H9 (cell line): ENCODE data around the gene RBP2. TPM values are rescaled to one million over a fixed set of nuclear protein-coding genes. Genes with fewer than 3 reads are reported as not detected.

Experiments used
- DNase-seq: peaks from one replicate; pipeline ENCODE4 v3.0.0-alpha.2; 2017
- H2AFZ ChIP-seq: one replicate; pipeline ENCODE4 v1.6.1; 2013; ENCODE audit warnings: mild to moderate bottlenecking, low read length, control low read depth, moderate library complexity
- H2AK5ac ChIP-seq: 2 replicates; pipeline ENCODE4 v1.6.1; 2013; ENCODE audit warnings: low read length, control low read depth, mixed read lengths; ENCODE audit not compliant: insufficient read length
- H2BK120ac ChIP-seq: one replicate; pipeline ENCODE4 v1.6.1; 2013; ENCODE audit warnings: low read depth, mild to moderate bottlenecking, low read length, control low read depth, inconsistent platforms; ENCODE audit not compliant: poor library complexity, severe bottlenecking
- H2BK12ac ChIP-seq: 2 replicates; pipeline ENCODE4 v1.6.1; 2013; ENCODE audit warnings: low read length, control low read depth, mixed read lengths, low read depth; ENCODE audit not compliant: insufficient read length
- H2BK15ac ChIP-seq: 2 replicates; pipeline ENCODE4 v1.6.1; 2013; ENCODE audit warnings: low read depth, low read length, control low read depth
- H2BK20ac ChIP-seq: one replicate; pipeline ENCODE4 v1.6.1; 2013; ENCODE audit warnings: low read depth, mild to moderate bottlenecking, low read length, control low read depth, inconsistent platforms; ENCODE audit not compliant: poor library complexity, severe bottlenecking
- H2BK5ac ChIP-seq: 2 replicates; pipeline ENCODE4 v1.6.1; 2013; ENCODE audit warnings: low read length, control low read depth, mixed read lengths; ENCODE audit not compliant: insufficient read length
- H3K14ac ChIP-seq: 2 replicates; pipeline ENCODE4 v1.6.1; 2013; ENCODE audit warnings: low read length, control low read depth; ENCODE audit not compliant: insufficient read depth
- H3K18ac ChIP-seq: 2 replicates; pipeline ENCODE4 v1.6.1; 2013; ENCODE audit warnings: low read depth, mild to moderate bottlenecking, mixed read lengths, low read length, control low read depth; ENCODE audit not compliant: insufficient read length
- H3K23ac ChIP-seq: 2 replicates; pipeline ENCODE4 v1.6.1; 2013; ENCODE audit warnings: low read length, control low read depth, mixed read lengths, low read depth; ENCODE audit not compliant: insufficient read length
- H3K23me2 ChIP-seq: 2 replicates; pipeline ENCODE4 v1.6.1; 2013; ENCODE audit warnings: low read depth, mild to moderate bottlenecking, mixed read lengths, low read length, control low read depth; ENCODE audit not compliant: insufficient read length, poor library complexity, severe bottlenecking
- H3K27ac ChIP-seq: 2 replicates; pipeline ENCODE4 v1.5.1; 2013; ENCODE audit warnings: low read length, control low read depth, mixed read lengths, low read depth; ENCODE audit not compliant: insufficient read length
- H3K27me3 ChIP-seq: 2 replicates; pipeline ENCODE4 v1.6.1; 2013; ENCODE audit warnings: low read length, control low read depth, inconsistent platforms; ENCODE audit not compliant: insufficient read depth
- H3K4ac ChIP-seq: 2 replicates; pipeline ENCODE4 v1.6.1; 2013; ENCODE audit warnings: low read depth, mild to moderate bottlenecking, control low read depth, inconsistent platforms, low read length, moderate library complexity
- H3K4me1 ChIP-seq: 2 replicates; pipeline ENCODE4 v1.6.1; 2013; ENCODE audit warnings: low read length, control low read depth, inconsistent platforms; ENCODE audit not compliant: insufficient read depth
- H3K4me2 ChIP-seq: 2 replicates; pipeline ENCODE4 v1.6.1; 2013; ENCODE audit warnings: low read length, control low read depth, mixed read lengths; ENCODE audit not compliant: insufficient read length, insufficient read depth
- H3K56ac ChIP-seq: 2 replicates; pipeline ENCODE4 v1.6.1; 2013; ENCODE audit warnings: low read depth, mild to moderate bottlenecking, mixed read lengths, low read length, control low read depth; ENCODE audit not compliant: insufficient read length
- H3K79me1 ChIP-seq: 2 replicates; pipeline ENCODE4 v1.6.1; 2013; ENCODE audit warnings: low read depth, mild to moderate bottlenecking, moderate library complexity, low read length, control low read depth, inconsistent platforms; ENCODE audit not compliant: insufficient read depth, poor library complexity, severe bottlenecking
- H3K79me2 ChIP-seq: 2 replicates; pipeline ENCODE4 v1.6.1; 2013; ENCODE audit warnings: low read length, control low read depth, inconsistent platforms; ENCODE audit not compliant: insufficient read depth
- H3K9ac ChIP-seq: 2 replicates; pipeline ENCODE4 v1.6.1; 2013; ENCODE audit warnings: low read length, control low read depth, mixed read lengths; ENCODE audit not compliant: insufficient read length; ENCODE audit errors: extremely low read depth
- H3K9me3 ChIP-seq: one replicate; pipeline ENCODE4 v1.6.1; 2013; ENCODE audit warnings: low read depth, low read length, inconsistent platforms; ENCODE audit not compliant: control insufficient read depth
- H3T11ph ChIP-seq: one replicate; pipeline ENCODE4 v1.6.1; 2013; ENCODE audit warnings: mild to moderate bottlenecking, low read length, control low read depth, inconsistent platforms
- H4K20me1 ChIP-seq: one replicate; pipeline ENCODE4 v1.6.1; 2013; ENCODE audit not compliant: control insufficient read depth, insufficient read length, insufficient read depth
- H4K5ac ChIP-seq: 2 replicates; pipeline ENCODE4 v1.6.1; 2013; ENCODE audit warnings: low read depth, mild to moderate bottlenecking, mixed read lengths, low read length, control low read depth; ENCODE audit not compliant: insufficient read length
- H4K8ac ChIP-seq: replicated peaks from 2 replicates; pipeline ENCODE4 v1.6.1; 2013; ENCODE audit warnings: low read length, control low read depth, mixed read lengths, low read depth; ENCODE audit not compliant: insufficient read length
- H4K91ac ChIP-seq: 2 replicates; pipeline ENCODE4 v1.6.1; 2013; ENCODE audit warnings: low read depth, mild to moderate bottlenecking, moderate library complexity, mixed read lengths, low read length, control low read depth; ENCODE audit not compliant: insufficient read length
- H3K27ac Mint-ChIP-seq, 3 experiments: 2 replicates in 2 of 3; 3 replicates in 1 of 3; pipeline ENCODE4 v1.8.0; 2020 to 2021; ENCODE audit warnings: mixed read lengths in 3 of 3, mild to moderate bottlenecking in 1 of 3, moderate library complexity in 1 of 3
- H3K27me3 Mint-ChIP-seq: 2 replicates; pipeline ENCODE4 v1.8.0; 2021; ENCODE audit warnings: low read depth, mild to moderate bottlenecking, moderate library complexity, mixed read lengths
- H3K36me3 Mint-ChIP-seq, 3 experiments: 2 replicates in 2 of 3; 3 replicates in 1 of 3; pipeline ENCODE4 v1.8.0; 2020 to 2021; ENCODE audit warnings: low read depth in 3 of 3, mixed read lengths in 3 of 3; ENCODE audit not compliant: insufficient read depth in 1 of 3
- H3K4me1 Mint-ChIP-seq, 2 experiments: 2 replicates each; pipeline ENCODE4 v1.8.0; 2020; ENCODE audit warnings: mixed read lengths in 2 of 2
- H3K4me3 Mint-ChIP-seq, 2 experiments: 2 replicates in 1 of 2; 3 replicates in 1 of 2; pipeline ENCODE4 v1.8.0; 2020 to 2021; ENCODE audit warnings: mild to moderate bottlenecking in 2 of 2, mixed read lengths in 2 of 2, moderate library complexity in 1 of 2
- H3K9me3 Mint-ChIP-seq, 2 experiments: 2 replicates in 1 of 2; 3 replicates in 1 of 2; pipeline ENCODE4 v1.8.0; 2020; ENCODE audit warnings: mild to moderate bottlenecking in 2 of 2, mixed read lengths in 2 of 2, moderate library complexity in 1 of 2
- CTCF ChIP-seq: fragments of 200-600 bp; sonication (generic); conservative IDR thresholded peaks from 3 replicates; pipeline ENCODE4 v1.8.0; 2021; ENCODE audit warnings: antibody characterized with exemption, mild to moderate bottlenecking
- WGBS: extraction: QIAGEN DNeasy Blood & Tissue Kit; methylation state at CpG from one replicate; pipeline ENCODE4 v1.1.7; 2013; ENCODE audit warnings: missing lambda C conversion rate, low lambda C conversion rate, mixed read lengths; ENCODE audit not compliant: insufficient read length; ENCODE audit errors: extremely low coverage; 5-methylcytosine and 5-hydroxymethylcytosine counted together
- total RNA-seq: library from RNA; stranded (reverse); gene quantifications from 2 replicates; pipeline ENCODE4 v1.2.1, GENCODE V29; 2021

RBP2 gene
- total RNA-seq, 1 experiment from 2014 or later = not detected

DNA sequence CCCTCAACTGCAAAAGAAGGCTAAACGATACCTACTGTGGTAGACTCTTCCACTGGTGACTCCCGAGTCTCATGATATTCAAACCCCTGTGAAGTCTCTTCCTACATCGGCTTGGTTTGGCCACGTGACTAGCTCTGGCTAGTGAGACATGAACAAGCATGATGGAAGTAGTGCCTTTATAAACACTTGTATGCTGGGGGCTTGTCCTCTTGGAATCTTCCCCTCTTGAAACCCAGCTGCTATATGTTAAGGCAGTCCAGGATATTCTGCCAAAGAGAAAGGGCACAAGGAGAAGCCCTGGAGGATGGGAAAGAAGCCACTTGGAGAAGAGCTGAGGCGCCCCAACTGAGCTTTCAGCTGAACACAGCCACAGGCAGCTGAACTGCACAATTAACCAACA lies 46.9 kb upstream of the RBP2 start:
- H3K27ac ChIP-seq = no peak overlapping the region
- peaks cover 3% of the 10 kb centered on the region for H4K20me1 ChIP-seq
- no peak overlapping the region for H3K9ac ChIP-seq
- H2BK20ac ChIP-seq = no peak overlapping the region
- no peak overlapping the region for H3T11ph ChIP-seq
- H3K79me2 ChIP-seq = no peaks in the 10 kb centered on the region
- Mint-ChIP-seq H3K4me3 (no peak overlapping the region), H3K9me3 (0 out of 5 replicates have a peak, but pooled peaks cover 0 to 3% of the 10 kb centered on the region in 2 experiments), H3K27me3 (peaks cover 37% of the 10 kb centered on the region), H3K4me1 (peaks cover 30 to 37% of the 10 kb centered on the region in 2 experiments), H3K36me3 (peaks cover 0 to 2% (median 0%) of the 10 kb centered on the region in 3 experiments; a peak in 1 of 7 replicates), H3K27ac (no peak overlapping the region)
- no peaks in the 10 kb centered on the region for H3K23me2 ChIP-seq
- DNase-seq = no peak
- no peak overlapping the region for H4K5ac ChIP-seq
- H3K18ac ChIP-seq = no peak overlapping the region
- no CpG with 5 or more reads among the region's 5 CpGs for WGBS
- H3K56ac ChIP-seq = no peak overlapping the region
- no peak overlapping the region for H2BK120ac ChIP-seq
- no peaks in the 10 kb centered on the region for H3K9me3 ChIP-seq
- H2BK15ac ChIP-seq = no peak overlapping the region
- no peak overlapping the region for H3K4ac ChIP-seq
- no peak overlapping the region for H2BK5ac ChIP-seq
- H4K8ac ChIP-seq = no peak overlapping the region
- no peak overlapping the region for H3K4me2 ChIP-seq
- H3K14ac ChIP-seq = no peak overlapping the region
- peaks cover 3% of the 10 kb centered on the region; the same call in 1 of the 2 replicates for H3K4me1 ChIP-seq
- H4K91ac ChIP-seq = no peak overlapping the region
- H3K23ac ChIP-seq = no peak overlapping the region
- H2AFZ ChIP-seq = no peak overlapping the region
- H3K79me1 ChIP-seq = no peaks in the 10 kb centered on the region
- H2AK5ac ChIP-seq = no peak overlapping the region
- H2BK12ac ChIP-seq = no peak overlapping the region
- no peak for TF ChIP-seq CTCF
- no peaks in the 10 kb centered on the region; the same call in 1 of the 2 replicates for H3K27me3 ChIP-seq
